IMR-90 (cell line): Measurements from ENCODE around the gene MAPK8IP1. TPM values are rescaled to one million over a fixed set of nuclear protein-coding genes. Genes with fewer than 3 reads are reported as not detected.
"Not testable (repeated sequence)": the region's sequence is repeated elsewhere in the genome, so short reads cannot be mapped to it uniquely, and the experiment has no call there.

Experiments used
- ATAC-seq: fragments of 200-7000 bp; cut with Tn5 transposase; 2 replicates; pipeline ENCODE4 v1.9.1; 2020; ENCODE audit warnings: low read depth, mild to moderate bottlenecking, moderate library complexity
- BruUV-seq: library from RNA; stranded (reverse); fragments of 400-500 nt; replicated peaks from 2 replicates; lab custom pipeline; 2021; lab: Mats Ljungman, UMichigan
- CTCF ChIA-PET: fragments of 300-600 bp; formaldehyde crosslinking; extraction: SDS; loops from one replicate; lab custom pipeline; 2021; ENCODE audit warnings: antibody characterized with exemption; lab: Yijun Ruan, JAX
- POLR2A ChIA-PET: fragments of 300-600 bp; sonication (Branson Sonifier 250); formaldehyde crosslinking; loops from one replicate; lab custom pipeline; 2022; ENCODE audit warnings: antibody characterized with exemption; ENCODE audit not compliant: unreplicated experiment; lab: Charles Lee
- DNase-seq: peaks from one replicate; pipeline ENCODE4 v3.0.0; 2013
- H2AFZ ChIP-seq: replicated peaks from 2 replicates; pipeline ENCODE3; 2013; ENCODE audit warnings: low read length, mild to moderate bottlenecking; ENCODE audit not compliant: poor library complexity
- H2AK5ac ChIP-seq: 2 replicates; pipeline ENCODE4 v1.6.1; 2013; ENCODE audit warnings: low read depth, low read length, inconsistent platforms
- H2AK9ac ChIP-seq: replicated peaks from 2 replicates; pipeline ENCODE3; 2013; ENCODE audit warnings: mild to moderate bottlenecking, low read depth, low read length, moderate library complexity; ENCODE audit not compliant: poor library complexity
- H2BK120ac ChIP-seq: 2 replicates; pipeline ENCODE4 v1.6.1; 2013; ENCODE audit warnings: low read depth, low read length, inconsistent platforms
- H2BK15ac ChIP-seq: 3 replicates; pipeline ENCODE4 v1.6.1; 2013; ENCODE audit warnings: low read depth, low read length, inconsistent platforms
- H2BK20ac ChIP-seq: 2 replicates; pipeline ENCODE4 v1.6.1; 2013; ENCODE audit warnings: low read depth, mild to moderate bottlenecking, inconsistent platforms, low read length, moderate library complexity
- H2BK5ac ChIP-seq: 2 replicates; pipeline ENCODE4 v1.6.1; 2013; ENCODE audit warnings: mild to moderate bottlenecking, low read depth, low read length, inconsistent platforms; ENCODE audit not compliant: poor library complexity, severe bottlenecking
- H3K14ac ChIP-seq: replicated peaks from 2 replicates; pipeline ENCODE4 v1.6.1; 2013; ENCODE audit warnings: low read depth, low read length, inconsistent platforms
- H3K18ac ChIP-seq: 2 replicates; pipeline ENCODE4 v1.6.1; 2013; ENCODE audit warnings: low read depth, low read length, control low read depth
- H3K23ac ChIP-seq: 2 replicates; pipeline ENCODE4 v1.6.1; 2013; ENCODE audit warnings: low read depth, low read length, inconsistent platforms
- H3K27ac ChIP-seq: 2 replicates; pipeline ENCODE4 v1.5.1; 2013; ENCODE audit warnings: mild to moderate bottlenecking, control low read depth, low read length; ENCODE audit not compliant: insufficient read depth
- H3K27me3 ChIP-seq: 2 replicates; pipeline ENCODE4 v1.6.1; 2013; ENCODE audit warnings: low read length; ENCODE audit not compliant: control insufficient read depth, insufficient read depth
- H3K36me3 ChIP-seq: 2 replicates; pipeline ENCODE4 v1.6.1; 2013; ENCODE audit warnings: low read length, mixed read lengths; ENCODE audit not compliant: control insufficient read depth, insufficient read depth
- H3K4ac ChIP-seq: 2 replicates; pipeline ENCODE4 v1.6.1; 2013; ENCODE audit warnings: low read depth, low read length, inconsistent platforms
- H3K4me1 ChIP-seq: 2 replicates; pipeline ENCODE4 v1.6.1; 2013; ENCODE audit warnings: low read length, mixed read lengths; ENCODE audit not compliant: control insufficient read depth, insufficient read depth
- H3K4me2 ChIP-seq: 2 replicates; pipeline ENCODE4 v1.6.1; 2013; ENCODE audit warnings: low read depth, mild to moderate bottlenecking, control low read depth, low read length, moderate library complexity
- H3K4me3 ChIP-seq: 2 replicates; pipeline ENCODE4 v1.5.1; 2013; ENCODE audit warnings: low read depth, mild to moderate bottlenecking, control low read depth, low read length, moderate library complexity; ENCODE audit not compliant: insufficient read depth
- H3K56ac ChIP-seq: 2 replicates; pipeline ENCODE4 v1.6.1; 2013; ENCODE audit warnings: low read length, inconsistent platforms; ENCODE audit not compliant: insufficient read depth; ENCODE audit errors: extremely low read depth
- H3K79me1 ChIP-seq, 2 experiments: 2 replicates each; pipeline ENCODE4 v1.6.1; 2013; ENCODE audit warnings: low read length in 2 of 2, inconsistent platforms in 1 of 2, low read depth in 1 of 2
- H3K9ac ChIP-seq: 2 replicates; pipeline ENCODE4 v1.6.1; 2013; ENCODE audit warnings: low read depth, low read length, control low read depth
- H3K9me1 ChIP-seq: 2 replicates; pipeline ENCODE4 v1.6.1; 2013; ENCODE audit warnings: low read length, inconsistent platforms; ENCODE audit not compliant: insufficient read depth
- H3K9me3 ChIP-seq: 2 replicates; pipeline ENCODE4 v1.6.1; 2013; ENCODE audit warnings: low read length; ENCODE audit not compliant: control insufficient read depth, insufficient read depth
- H4K20me1 ChIP-seq: 2 replicates; pipeline ENCODE4 v1.6.1; 2013; ENCODE audit warnings: low read length, inconsistent platforms; ENCODE audit not compliant: insufficient read depth
- H4K5ac ChIP-seq: 2 replicates; pipeline ENCODE4 v1.6.1; 2013; ENCODE audit warnings: mild to moderate bottlenecking, low read depth, low read length, control low read depth
- H4K8ac ChIP-seq, 2 experiments: 2 replicates each; pipeline ENCODE4 v1.6.1; 2013; ENCODE audit warnings: low read depth in 2 of 2, low read length in 2 of 2, control low read depth in 1 of 2, inconsistent platforms in 1 of 2
- H4K91ac ChIP-seq: 2 replicates; pipeline ENCODE4 v1.6.1; 2013; ENCODE audit warnings: low read depth, low read length, inconsistent platforms; ENCODE audit not compliant: insufficient read depth
- MAFK ChIP-seq: IDR thresholded peaks from 2 replicates; pipeline ENCODE4 v1.6.1; 2012; ENCODE audit warnings: low read depth, low read length, improper control_type of control experiment
- POLR2A ChIP-seq: IDR thresholded peaks from 2 replicates; pipeline ENCODE4 v1.6.1; 2012; ENCODE audit warnings: mild to moderate bottlenecking, low read depth, low read length
- RAD21 ChIP-seq: IDR thresholded peaks from 2 replicates; pipeline ENCODE4 v1.6.1; 2012; ENCODE audit warnings: low read length, improper control_type of control experiment
- RCOR1 ChIP-seq: IDR thresholded peaks from 2 replicates; pipeline ENCODE4 v1.6.1; 2012; ENCODE audit warnings: mild to moderate bottlenecking, low read length, improper control_type of control experiment; ENCODE audit not compliant: insufficient replicate concordance
- RFX5 ChIP-seq: IDR thresholded peaks from 2 replicates; pipeline ENCODE4 v1.8.0; 2012; ENCODE audit warnings: low read depth, mild to moderate bottlenecking, low read length, moderate library complexity
- WGBS, 2 experiments: methylation state at CpG; one replicate each; pipeline versions ENCODE4 v1.1.5 to v1.1.7; 2013; ENCODE audit warnings: missing lambda C conversion rate in 2 of 2; ENCODE audit not compliant: insufficient read length in 1 of 2; ENCODE audit errors: extremely low coverage in 2 of 2; 5-methylcytosine and 5-hydroxymethylcytosine counted together
- dilution Hi-C: fragments of 300-500 bp; cut with HindIII; formaldehyde crosslinking; loops from one replicate; pipeline ENCODE4 v1.14.3; 2018; ENCODE audit warnings: low sequenced_read_pairs; ENCODE audit not compliant: unreplicated experiment
- in situ Hi-C: fragments of 300-500 bp; cut with MboI; formaldehyde crosslinking; loops from 3 replicates; pipeline ENCODE4 v1.14.3; 2019; ENCODE audit warnings: low sequenced_read_pairs, inconsistent platforms, mixed read lengths
- intact Hi-C: fragments of 100-400 bp; cut with micrococcal nuclease; formaldehyde crosslinking; loops from 2 replicates; pipeline ENCODE4 v1.10.0; 2022
- polyA plus RNA-seq, 3 experiments: library from polyadenylated mRNA; depleted of rRNA; stranded (reverse); fragments of >200 nt; gene quantifications; 2 replicates each; pipeline ENCODE4 v1.2.3, GENCODE V29; 2012; ENCODE audit warnings: low replicate concordance in 1 of 3
- total RNA-seq: library from RNA; depleted of rRNA; stranded (reverse); fragments of >200 nt; gene quantifications from 2 replicates; pipeline ENCODE4 v1.2.3, GENCODE V29; 2012

Gene MAPK8IP1
- total and polyA plus RNA-seq, 2 of the 4 experiments (the other 2 are of a cell fraction) = 6.5 to 9.6 TPM

- no peak for ATAC-seq
- CTCF ChIA-PET = interaction anchor here (0.6 kb wide), 1 partner anchor 62 kb away, joined by 4 read pairs; no protein-coding TSS in a partner anchor
Measured at GRCh38 chr11:45839204-45839603, 46.2 kb upstream of the MAPK8IP1 start.

GRCh38 chr11:45840251-45840650 lies 45.2 kb upstream of the MAPK8IP1 start:
- BruUV-seq, H2BK120ac ChIP-seq, H3K4me1 ChIP-seq, H3K9ac ChIP-seq, H2AFZ ChIP-seq, H3K9me1 ChIP-seq, H4K5ac ChIP-seq, H2BK15ac ChIP-seq, H3K4ac ChIP-seq, H3K23ac ChIP-seq, H3K18ac ChIP-seq, H3K4me2 ChIP-seq, H3K56ac ChIP-seq, H3K27me3 ChIP-seq, DNase-seq, ATAC-seq, H2AK9ac ChIP-seq, dilution Hi-C loops, H4K8ac ChIP-seq, POLR2A ChIA-PET, H3K14ac ChIP-seq, H2AK5ac ChIP-seq, H2BK20ac ChIP-seq, H4K20me1 ChIP-seq, H3K9me3 ChIP-seq, CTCF ChIA-PET, H2BK5ac ChIP-seq, H3K36me3 ChIP-seq, H3K4me3 ChIP-seq, H3K27ac ChIP-seq, H4K91ac ChIP-seq, H3K79me1 ChIP-seq, in situ Hi-C loops: not testable (repeated sequence)
- 80% methylated on average over 2 of the region's 13 CpGs; no CpG with 5 or more reads in 1 of the 2 experiments for WGBS, 2 experiments
- intact Hi-C loops = loop anchor here (10.0 kb wide), 1 partner anchor 165 kb away; no protein-coding TSS in a partner anchor

More at GRCh38 chr11:45839204-45839603, 46.2 kb upstream of the MAPK8IP1 start:
- H2AK5ac ChIP-seq = no peak overlapping the region
- BruUV-seq = no TSS peak
- peaks cover 6% of the 10 kb centered on the region for H3K27me3 ChIP-seq
- WGBS, 2 experiments = no CpG with 5 or more reads among the region's 6 CpGs
- H3K4me3 ChIP-seq = no peak overlapping the region
- no peak overlapping the region for H2AFZ ChIP-seq
- H3K4me1 ChIP-seq = no peaks in the 10 kb centered on the region
- H2BK15ac ChIP-seq = no peak overlapping the region
- dilution Hi-C loops (no loop called here), intact Hi-C loops (no loop called here), in situ Hi-C loops (no loop called here)
- H3K9me3 ChIP-seq = no peaks in the 10 kb centered on the region
- H3K14ac ChIP-seq = no peak overlapping the region
- no peak overlapping the region for H2BK5ac ChIP-seq
- H3K27ac ChIP-seq = no peak overlapping the region
- H3K9ac ChIP-seq = no peak overlapping the region
- H4K8ac ChIP-seq = no peak overlapping the region
- no peak overlapping the region for H3K4ac ChIP-seq
- no peak for TF ChIP-seq RCOR1
- no peak for TF ChIP-seq MAFK
- no peak for TF ChIP-seq RAD21
- TF ChIP-seq RFX5 = no peak
- TF ChIP-seq POLR2A = no peak
- no peak overlapping the region for H3K23ac ChIP-seq
- DNase-seq = no peak
- no peak overlapping the region for H4K5ac ChIP-seq
- H3K18ac ChIP-seq = no peak overlapping the region
- no peak overlapping the region for H2AK9ac ChIP-seq
- no peaks in the 10 kb centered on the region for H3K36me3 ChIP-seq
- no peaks in the 10 kb centered on the region for H3K79me1 ChIP-seq
- H3K56ac ChIP-seq = no peak overlapping the region
- no peak overlapping the region for H2BK20ac ChIP-seq
- no peak overlapping the region for H4K91ac ChIP-seq
- no peaks in the 10 kb centered on the region for H3K9me1 ChIP-seq
- no peaks in the 10 kb centered on the region for H4K20me1 ChIP-seq
- POLR2A ChIA-PET = no interaction called here
- H2BK120ac ChIP-seq = no peak overlapping the region
- H3K4me2 ChIP-seq = no peak overlapping the region
